NCI-H748 (cell line): ENCODE measurements around the gene KRI1.
"Not testable (repeated sequence)": the region's sequence is repeated elsewhere in the genome, so short reads cannot be mapped to it uniquely, and the experiment has no call there.

ENCODE experiments used
- DNase-seq: peaks from one replicate; lab custom pipeline; 2025; ENCODE audit not compliant: unreplicated experiment; lab: John Stamatoyannopoulos, UW

The KRI1 gene

GRCh38 chr19:10575011-10575716 lies 9.4 kb upstream of the KRI1 start:
- DNase-seq = no peak

GRCh38 chr19:10574462-10574861 lies 8.7 kb upstream of the KRI1 start:
- DNase-seq = no peak

- DNase-seq = not testable (repeated sequence)
Measured at GRCh38 chr19:10573793-10574192, 8.0 kb upstream of the KRI1 start.

- peak; percentile 99 for DNase-seq
Measured at GRCh38 chr19:10568826-10569651, 3.2 kb upstream of the KRI1 start, which contains the start of gene CDKN2D. Gene CDKN2D (minus strand): TSS chr19:10568979. CDS start chr19:10568653, 326 bp downstream.

GRCh38 chr19:10568062-10568825 lies 2.4 kb upstream of the KRI1 start:
- DNase-seq = peak; percentile 74

GRCh38 chr19:10567656-10568055 lies 1.8 kb upstream of the KRI1 start:
- no peak for DNase-seq

GRCh38 chr19:10566658-10567410 lies 1.0 kb upstream of the KRI1 start:
- no peak for DNase-seq

GRCh38 chr19:10566408-10566657 lies 523 bp upstream of the KRI1 start:
- DNase-seq = no peak

- peak; percentile 49 for DNase-seq
Measured at GRCh38 chr19:10565028-10565566, 713 bp downstream of the KRI1 start.

- DNase-seq = no peak
Measured at GRCh38 chr19:10562609-10563008, 3.2 kb downstream of the KRI1 start.

- no peak for DNase-seq
Measured at GRCh38 chr19:10560154-10560553, 5.7 kb downstream of the KRI1 start.

- no peak for DNase-seq
Measured at GRCh38 chr19:10557603-10558197, 8.1 kb downstream of the KRI1 start.

GRCh38 chr19:10555610-10555973 lies 10.2 kb downstream of the KRI1 start:
- DNase-seq = no peak

GRCh38 chr19:10554760-10555609 lies 10.8 kb downstream of the KRI1 start:
- no peak for DNase-seq

GRCh38 chr19:10553943-10554381 lies 11.8 kb downstream of the KRI1 start:
- no peak for DNase-seq

- no peak for DNase-seq
Measured at GRCh38 chr19:10553087-10553667, 12.6 kb downstream of the KRI1 start.

- no peak for DNase-seq
Measured at GRCh38 chr19:10552510-10553053, 13.2 kb downstream of the KRI1 start.

- DNase-seq = peak; percentile 22
Measured at GRCh38 chr19:10551698-10552301, 14.0 kb downstream of the KRI1 start.
